HEK293 (cell line): ENCODE data around the gene HOMER1.

Experiments
- CTCF ChIA-PET: fragments of 350-600 bp; formaldehyde crosslinking; extraction: SDS; loops from one replicate; lab custom pipeline; 2021; ENCODE audit warnings: antibody characterized with exemption; lab: Yijun Ruan, JAX
- POLR2A ChIA-PET: fragments of 300-600 bp; formaldehyde crosslinking; extraction: SDS; loops from one replicate; lab custom pipeline; 2020; ENCODE audit warnings: antibody characterized with exemption, inconsistent platforms; lab: Yijun Ruan, JAX
- H3K27ac ChIP-seq: fragments of 200-500 bp; sonication (Bioruptor generic); 2 replicates; pipeline ENCODE4 v1.5.1; 2014; ENCODE audit warnings: low read depth, low read length, control low read depth, inconsistent platforms; ENCODE audit errors: extremely low read depth
- H3K36me3 ChIP-seq, 2 experiments: fragments of 200-500 bp in 1 of 2; sonication (Bioruptor generic) in 1 of 2; 1 replicate in 1 of 2; 2 replicates in 1 of 2; pipeline ENCODE4 v1.5.1; 2014 to 2017; ENCODE audit warnings: inconsistent platforms in 2 of 2, low read length in 2 of 2; ENCODE audit not compliant: control insufficient read depth in 2 of 2, insufficient read depth in 1 of 2
- H3K4me1 ChIP-seq: fragments of 200-500 bp; sonication (Bioruptor generic); 2 replicates; pipeline ENCODE4 v1.5.1; 2014; ENCODE audit warnings: mild to moderate bottlenecking, low read length, inconsistent platforms; ENCODE audit not compliant: control insufficient read depth, insufficient read depth
- H3K4me3 ChIP-seq: 2 replicates; pipeline ENCODE4 v1.5.1; 2011; ENCODE audit warnings: low read depth, mild to moderate bottlenecking, control low read depth, low read length, moderate library complexity
- H3K9me3 ChIP-seq: fragments of 200-500 bp; sonication (Bioruptor generic); 2 replicates; pipeline ENCODE4 v1.5.1; 2014; ENCODE audit warnings: low read depth, low read length, inconsistent platforms; ENCODE audit not compliant: control insufficient read depth, insufficient read depth
- HOXC10 ChIP-seq: sonication (generic); formaldehyde crosslinking; IDR thresholded peaks from 2 replicates; pipeline ENCODE4 v1.8.1; 2023; ENCODE audit warnings: mild to moderate bottlenecking, missing genetic modification reagents
- OVOL3 ChIP-seq: fragments of 450-650 bp; formaldehyde crosslinking; IDR thresholded peaks from 2 replicates; pipeline ENCODE4 v1.5.1; 2016; ENCODE audit warnings: missing biosample characterization, missing genetic modification characterization
- PRDM2 ChIP-seq: fragments of 450-650 bp; formaldehyde crosslinking; IDR thresholded peaks from 2 replicates; pipeline ENCODE4 v1.5.1; 2016; ENCODE audit warnings: missing biosample characterization, missing genetic modification characterization, borderline replicate concordance
- SALL2 ChIP-seq: fragments of 450-650 bp; formaldehyde crosslinking; IDR thresholded peaks from 2 replicates; pipeline ENCODE4 v1.5.0; 2017; ENCODE audit warnings: missing biosample characterization, mild to moderate bottlenecking, missing genetic modification characterization, borderline replicate concordance
- TSHZ1 ChIP-seq: fragments of 450-650 bp; formaldehyde crosslinking; IDR thresholded peaks from 2 replicates; pipeline ENCODE4 v1.5.1; 2016; ENCODE audit warnings: missing biosample characterization, missing genetic modification characterization, borderline replicate concordance
- WT1 ChIP-seq: fragments of 450-650 bp; formaldehyde crosslinking; IDR thresholded peaks from 2 replicates; pipeline ENCODE4 v1.5.1; 2016; ENCODE audit warnings: missing biosample characterization, missing genetic modification characterization
- ZEB2 ChIP-seq: fragments of 450-650 bp; formaldehyde crosslinking; IDR thresholded peaks from 2 replicates; pipeline ENCODE4 v1.5.1; 2016; ENCODE audit warnings: missing biosample characterization, missing genetic modification characterization
- ZFP37 ChIP-seq: fragments of 450-650 bp; formaldehyde crosslinking; IDR thresholded peaks from 2 replicates; pipeline ENCODE4 v1.5.1; 2016; ENCODE audit warnings: missing biosample characterization, missing genetic modification characterization
- ZNF223 ChIP-seq: fragments of 450-650 bp; formaldehyde crosslinking; IDR thresholded peaks from 2 replicates; pipeline ENCODE4 v1.5.1; 2016; ENCODE audit warnings: missing biosample characterization, missing genetic modification characterization
- ZNF26 ChIP-seq: fragments of 450-650 bp; formaldehyde crosslinking; IDR thresholded peaks from 2 replicates; pipeline ENCODE4 v1.5.1; 2016; ENCODE audit warnings: missing biosample characterization, missing genetic modification characterization
- ZNF280C ChIP-seq: fragments of 450-650 bp; formaldehyde crosslinking; IDR thresholded peaks from 2 replicates; pipeline ENCODE4 v1.5.1; 2016; ENCODE audit warnings: missing biosample characterization, missing genetic modification characterization
- ZNF624 ChIP-seq: fragments of 450-650 bp; formaldehyde crosslinking; IDR thresholded peaks from 2 replicates; pipeline ENCODE4 v1.5.1; 2017; ENCODE audit warnings: missing biosample characterization, missing genetic modification characterization
- ZNF747 ChIP-seq: fragments of 450-650 bp; formaldehyde crosslinking; IDR thresholded peaks from 2 replicates; pipeline ENCODE4 v1.5.1; 2016; ENCODE audit warnings: missing biosample characterization, missing genetic modification characterization

HOMER1 gene

GRCh38 chr5:79527431-79527830 is 13.5 kb upstream of the HOMER1 start:
- no peaks in the 10 kb centered on the region for H3K9me3 ChIP-seq
- H3K36me3 ChIP-seq: no peaks in the 10 kb centered on the region
- no peak overlapping the region for H3K27ac ChIP-seq
- no peak overlapping the region for H3K4me3 ChIP-seq
- no peaks in the 10 kb centered on the region for H3K4me1 ChIP-seq
- POLR2A ChIA-PET: interaction anchor here (1.1 kb wide), 1 partner anchor 13 kb away, joined by 3 read pairs; the partner anchor contains the start of gene HOMER1
- CTCF ChIA-PET: no interaction called here
- TF ChIP-seq ZNF223 (tag by site-specific recombination): no peak
- TF ChIP-seq PRDM2: no peak
- no peak for TF ChIP-seq OVOL3
- TF ChIP-seq ZFP37 (tag by site-specific recombination): no peak
- TF ChIP-seq ZNF747 (tag by site-specific recombination): no peak
- no peak for TF ChIP-seq ZNF624
- no peak for TF ChIP-seq HOXC10
- TF ChIP-seq ZNF26 (tag by site-specific recombination): no peak
- TF ChIP-seq SALL2 (tag by site-specific recombination): no peak
- no peak for TF ChIP-seq ZNF280C (tag by site-specific recombination)
- TF ChIP-seq, all 188 proteins: peak for 0

GRCh38 chr5:79526928-79527327 is 13.0 kb upstream of the HOMER1 start:
- POLR2A ChIA-PET: interaction anchor here (1.1 kb wide), 1 partner anchor 13 kb away, joined by 3 read pairs; the partner anchor contains the start of gene HOMER1

More at GRCh38 chr5:79526928-79527327, 13.0 kb upstream of the HOMER1 start:
- CTCF ChIA-PET: no interaction called here
- no peak overlapping the region for H3K4me3 ChIP-seq
- no peak overlapping the region for H3K27ac ChIP-seq
- no peaks in the 10 kb centered on the region for H3K36me3 ChIP-seq
- no peaks in the 10 kb centered on the region for H3K4me1 ChIP-seq
- TF ChIP-seq WT1 (no peak), TSHZ1 (tag by site-specific recombination) (no peak), ZEB2 (tag by site-specific recombination) (no peak)
- H3K9me3 ChIP-seq: no peaks in the 10 kb centered on the region
